Activated B cell treated with CpG ODN at 0.5 μM for 24 hours (primary cell): Measurements from ENCODE around the gene GIT2. TPM values are rescaled to one million over a fixed set of nuclear protein-coding genes. Genes with fewer than 3 reads are reported as not detected.

Experiments used
- ATAC-seq: fragments of 200-7000 bp; cut with Tn5 transposase; one replicate; pipeline ENCODE4 v1.10.0; 2021; ENCODE audit warnings: low read depth, mild to moderate bottlenecking, moderate library complexity
- CTCF ChIA-PET: fragments of 350-600 bp; sonication (Branson Sonifier 250); formaldehyde crosslinking; loops from one replicate; lab custom pipeline; 2021; ENCODE audit warnings: antibody characterized with exemption; lab: Charles Lee
- POLR2A ChIA-PET: fragments of 350-600 bp; sonication (Branson Sonifier 250); formaldehyde crosslinking; loops from one replicate; lab custom pipeline; 2021; ENCODE audit warnings: antibody characterized with exemption; lab: Charles Lee
- DNase-seq: peaks from one replicate; pipeline ENCODE4 v3.0.0; 2022
- H3K27ac Mint-ChIP-seq: one replicate; pipeline ENCODE4 v1.8.0; 2020; ENCODE audit warnings: mixed read lengths
- H3K27me3 Mint-ChIP-seq: one replicate; pipeline ENCODE4 v1.8.0; 2021; ENCODE audit warnings: mixed read lengths
- H3K36me3 Mint-ChIP-seq: one replicate; pipeline ENCODE4 v1.8.0; 2021; ENCODE audit warnings: low read depth, mixed read lengths
- H3K4me1 Mint-ChIP-seq: one replicate; pipeline ENCODE4 v1.8.0; 2021; ENCODE audit warnings: mixed read lengths
- H3K4me3 Mint-ChIP-seq: one replicate; pipeline ENCODE4 v1.8.0; 2020; ENCODE audit warnings: mild to moderate bottlenecking, mixed read lengths
- H3K9me3 Mint-ChIP-seq: one replicate; pipeline ENCODE4 v1.8.0; 2020; ENCODE audit warnings: mixed read lengths
- CTCF ChIP-seq: fragments of 200-600 bp; IDR thresholded peaks from one replicate; pipeline ENCODE4 v1.8.0; 2022; ENCODE audit warnings: antibody characterized with exemption, mild to moderate bottlenecking
- intact Hi-C: fragments of 100-400 bp; cut with micrococcal nuclease; formaldehyde crosslinking; loops from one replicate; pipeline ENCODE4 v1.15.1; 2024
- total RNA-seq: library from RNA; stranded (reverse); gene quantifications from 2 replicates; pipeline ENCODE4 v1.2.3, GENCODE V29; 2022

The GIT2 gene
- total RNA-seq, 1 donor from 2014 or later, result 107 TPM

- DNase-seq, result no peak
- Mint-ChIP-seq H3K4me1 (peaks cover 28% of the 10 kb centered on the region), H3K36me3 (peaks cover 83% of the 10 kb centered on the region), H3K27ac (peak overlapping the region; percentile 76), H3K4me3 (no peak overlapping the region), H3K27me3 (no peaks in the 10 kb centered on the region), H3K9me3 (no peaks in the 10 kb centered on the region)
- TF ChIP-seq CTCF, result no peak
- POLR2A ChIA-PET, result interaction anchor here (1.0 kb wide), 1 partner anchor 65 kb away, joined by 3 read pairs; no protein-coding TSS in a partner anchor
- CTCF ChIA-PET, result interaction anchor here (0.7 to 1.4 kb wide), 2 partner anchors 45 to 653 kb away, joined by 3 read pairs; no protein-coding TSS in a partner anchor
- intact Hi-C loops, result no loop called here
- ATAC-seq, result no peak
These were observed 48.6 kb downstream of the GIT2 start for GRCh38 chr12:109947521-109947920.

GRCh38 chr12:109946913-109947312 is 49.3 kb downstream of the GIT2 start:
- Mint-ChIP-seq H3K4me1 (peaks cover 24% of the 10 kb centered on the region), H3K27ac (peak overlapping the region; percentile 76), H3K27me3 (no peaks in the 10 kb centered on the region), H3K4me3 (no peak overlapping the region), H3K9me3 (no peaks in the 10 kb centered on the region), H3K36me3 (peaks cover 78% of the 10 kb centered on the region)
- TF ChIP-seq CTCF, result no peak
- no peak for ATAC-seq
- CTCF ChIA-PET, result no interaction called here
- POLR2A ChIA-PET, result no interaction called here
- intact Hi-C loops, result no loop called here
- DNase-seq, result no peak

DNA sequence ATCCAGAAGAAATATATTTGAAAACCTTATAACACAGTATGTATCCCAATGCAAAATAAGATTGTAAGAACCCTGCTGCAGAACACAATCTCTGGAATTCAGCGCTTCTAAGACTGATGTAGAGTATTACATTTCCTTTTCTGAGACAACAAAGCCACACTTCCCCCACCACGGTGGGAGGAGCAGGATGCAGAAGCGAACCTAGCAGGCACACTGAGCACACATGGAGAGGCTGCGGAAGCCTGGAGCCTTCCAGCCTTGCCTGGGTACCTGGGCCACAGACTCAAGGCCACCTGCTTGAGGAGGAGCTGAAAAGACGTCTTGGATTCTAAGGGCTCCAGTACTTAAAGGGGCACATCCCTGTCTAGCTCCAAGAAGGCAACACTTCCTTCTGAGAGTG is 49.7 kb downstream of the GIT2 start:
- Mint-ChIP-seq H3K9me3 (no peaks in the 10 kb centered on the region), H3K27me3 (no peaks in the 10 kb centered on the region), H3K4me3 (no peak overlapping the region), H3K36me3 (peaks cover 74% of the 10 kb centered on the region), H3K27ac (peak overlapping the region; percentile 76), H3K4me1 (peaks cover 25% of the 10 kb centered on the region)
- intact Hi-C loops, result no loop called here
- DNase-seq (no peak), ATAC-seq (no peak)
- ChIA-PET POLR2A (no interaction called here), CTCF (no interaction called here)
- no peak for TF ChIP-seq CTCF

- intact Hi-C loops, result no loop called here
- ChIA-PET POLR2A (interaction anchor here (0.6 kb wide), 1 partner anchor 67 kb away, joined by 3 read pairs; no protein-coding TSS in a partner anchor), CTCF (interaction anchor here (0.9 kb wide), 1 partner anchor 487 kb away, joined by 3 read pairs; no protein-coding TSS in a partner anchor)
- Mint-ChIP-seq H3K4me3 (no peak overlapping the region), H3K27ac (peak overlapping the region; percentile 4), H3K36me3 (peaks cover 58% of the 10 kb centered on the region), H3K27me3 (no peaks in the 10 kb centered on the region), H3K4me1 (peaks cover 24% of the 10 kb centered on the region), H3K9me3 (no peaks in the 10 kb centered on the region)
- DNase-seq (no peak), ATAC-seq (no peak)
- TF ChIP-seq CTCF, result no peak
These were observed 51.4 kb downstream of the GIT2 start for GRCh38 chr12:109944561-109945359.

- no peak overlapping the region for H3K4me3 Mint-ChIP-seq
- DNase-seq (no peak), ATAC-seq (no peak)
- ChIA-PET CTCF (no interaction called here), POLR2A (no interaction called here)
- intact Hi-C loops, result no loop called here
- H3K9me3 Mint-ChIP-seq, result no peaks in the 10 kb centered on the region
- no peaks in the 10 kb centered on the region for H3K27me3 Mint-ChIP-seq
- H3K4me1 Mint-ChIP-seq, result peaks cover 24% of the 10 kb centered on the region
- peaks cover 54% of the 10 kb centered on the region for H3K36me3 Mint-ChIP-seq
- no peak overlapping the region for H3K27ac Mint-ChIP-seq
- TF ChIP-seq CTCF, result no peak
These were observed 52.4 kb downstream of the GIT2 start for GRCh38 chr12:109943811-109944210.
